B cell (primary cell): ENCODE results near the gene DOCK7.

Experiments
- EZH2 ChIP-seq: IDR thresholded peaks from 2 replicates; pipeline ENCODE4 v1.6.1; 2012; ENCODE audit warnings: borderline replicate concordance, low read depth, mild to moderate bottlenecking, moderate library complexity, low read length; ENCODE audit not compliant: insufficient read depth, poor library complexity, severe bottlenecking
- TF ChIP-seq, protein P1 (sequence below): fragments of 200-600 bp; IDR thresholded peaks from one replicate; pipeline ENCODE4 v1.8.0; 2022; ENCODE audit warnings: antibody characterized with exemption, mild to moderate bottlenecking

GRCh38 chr1:62688687-62689085 lies 500 bp upstream of the DOCK7 start:
- TF ChIP-seq, protein P1, sequence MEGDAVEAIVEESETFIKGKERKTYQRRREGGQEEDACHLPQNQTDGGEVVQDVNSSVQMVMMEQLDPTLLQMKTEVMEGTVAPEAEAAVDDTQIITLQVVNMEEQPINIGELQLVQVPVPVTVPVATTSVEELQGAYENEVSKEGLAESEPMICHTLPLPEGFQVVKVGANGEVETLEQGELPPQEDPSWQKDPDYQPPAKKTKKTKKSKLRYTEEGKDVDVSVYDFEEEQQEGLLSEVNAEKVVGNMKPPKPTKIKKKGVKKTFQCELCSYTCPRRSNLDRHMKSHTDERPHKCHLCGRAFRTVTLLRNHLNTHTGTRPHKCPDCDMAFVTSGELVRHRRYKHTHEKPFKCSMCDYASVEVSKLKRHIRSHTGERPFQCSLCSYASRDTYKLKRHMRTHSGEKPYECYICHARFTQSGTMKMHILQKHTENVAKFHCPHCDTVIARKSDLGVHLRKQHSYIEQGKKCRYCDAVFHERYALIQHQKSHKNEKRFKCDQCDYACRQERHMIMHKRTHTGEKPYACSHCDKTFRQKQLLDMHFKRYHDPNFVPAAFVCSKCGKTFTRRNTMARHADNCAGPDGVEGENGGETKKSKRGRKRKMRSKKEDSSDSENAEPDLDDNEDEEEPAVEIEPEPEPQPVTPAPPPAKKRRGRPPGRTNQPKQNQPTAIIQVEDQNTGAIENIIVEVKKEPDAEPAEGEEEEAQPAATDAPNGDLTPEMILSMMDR, result no peak
- no peak for TF ChIP-seq EZH2
